Endometrial microvascular endothelial cells (primary cell): Measurements from ENCODE around the gene FOSL1. TPM values are rescaled to one million over a fixed set of nuclear protein-coding genes. Genes with fewer than 3 reads are reported as not detected.
"Not testable (repeated sequence)": the region's sequence is repeated elsewhere in the genome, so short reads cannot be mapped to it uniquely, and the experiment has no call there.

Experiments
- in situ Hi-C: cut with HindIII; loops from 2 replicates; pipeline ENCODE4 v1.10.0; 2017; ENCODE audit warnings: low sequenced_read_pairs, low pct_unique_long_range_greater_than_20kb; ENCODE audit errors: inconsistent ontology term
- total RNA-seq: library from RNA; depleted of rRNA; stranded (reverse); fragments of >200 nt; gene quantifications from one replicate; pipeline ENCODE4 v1.2.3, GENCODE V29; 2015; ENCODE audit errors: inconsistent ontology term

The FOSL1 gene
- total RNA-seq, 1 donor from 2014 or later: 81.7 TPM

DNA sequence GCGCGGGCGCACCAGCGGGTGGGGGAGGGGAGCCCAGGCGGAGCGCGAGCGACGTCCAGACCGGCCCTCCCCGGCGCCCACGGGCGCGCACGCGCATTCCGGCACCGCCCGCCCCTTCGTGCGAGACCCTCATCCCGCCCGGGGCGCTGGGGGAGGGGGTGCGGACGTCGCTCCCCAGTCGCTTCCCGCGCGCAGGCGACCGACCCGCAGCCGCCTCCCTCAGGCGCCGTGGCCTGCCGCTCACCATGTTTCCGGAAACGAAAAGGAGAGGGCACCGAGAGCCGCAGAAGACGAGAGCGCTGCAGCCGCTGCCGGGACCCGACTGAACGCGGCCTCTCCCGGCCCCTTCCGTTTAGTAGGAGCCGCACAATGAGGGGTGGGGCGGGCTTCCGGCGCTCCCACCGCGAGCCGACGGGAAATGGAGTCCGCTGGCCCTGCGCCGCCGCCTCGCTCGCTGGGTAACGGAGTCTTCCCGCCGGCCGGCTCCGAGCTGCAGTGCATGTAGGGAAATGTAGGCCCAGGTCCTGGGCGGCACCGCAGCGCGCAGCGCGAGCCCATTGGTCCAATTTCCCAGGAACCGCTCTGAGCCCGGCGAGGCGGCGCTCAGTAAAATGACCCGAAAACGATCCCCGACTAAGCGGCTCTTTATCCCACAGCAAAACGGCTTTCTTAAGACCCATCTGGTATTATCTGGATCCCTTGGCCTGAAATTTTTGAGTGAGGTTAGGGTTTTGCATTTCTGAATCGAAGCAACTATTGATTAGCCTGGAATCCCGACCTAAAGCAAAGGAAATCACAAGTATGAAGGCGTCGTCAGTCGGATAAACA lies 42.1 kb downstream of the FOSL1 start, which contains the start of gene CFL1:
Gene CFL1 (minus strand): TSS at position 328 of the 828 bp plus-strand sequence. CDS start 81 bp downstream, at position 247.
- in situ Hi-C loops: no loop called here

DNA sequence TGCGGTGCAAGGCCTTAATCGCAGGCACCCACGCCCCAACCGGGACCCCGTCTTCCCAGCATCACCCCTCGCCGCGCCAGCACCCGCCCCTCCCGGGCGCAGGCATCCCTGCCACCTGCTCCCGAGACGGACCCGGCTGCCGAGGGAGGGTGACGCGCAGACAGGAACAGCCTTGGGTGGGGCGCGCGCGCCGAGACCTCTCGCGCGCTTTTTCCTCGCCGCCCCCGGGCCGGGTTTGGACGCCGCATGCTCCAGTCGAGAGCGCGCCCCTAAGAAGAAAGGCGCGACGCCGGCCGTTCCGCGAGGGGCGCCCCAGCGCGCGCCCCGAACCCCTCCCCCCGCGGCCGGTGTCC lies 42.7 kb downstream of the FOSL1 start:
- in situ Hi-C loops: no loop called here

DNA sequence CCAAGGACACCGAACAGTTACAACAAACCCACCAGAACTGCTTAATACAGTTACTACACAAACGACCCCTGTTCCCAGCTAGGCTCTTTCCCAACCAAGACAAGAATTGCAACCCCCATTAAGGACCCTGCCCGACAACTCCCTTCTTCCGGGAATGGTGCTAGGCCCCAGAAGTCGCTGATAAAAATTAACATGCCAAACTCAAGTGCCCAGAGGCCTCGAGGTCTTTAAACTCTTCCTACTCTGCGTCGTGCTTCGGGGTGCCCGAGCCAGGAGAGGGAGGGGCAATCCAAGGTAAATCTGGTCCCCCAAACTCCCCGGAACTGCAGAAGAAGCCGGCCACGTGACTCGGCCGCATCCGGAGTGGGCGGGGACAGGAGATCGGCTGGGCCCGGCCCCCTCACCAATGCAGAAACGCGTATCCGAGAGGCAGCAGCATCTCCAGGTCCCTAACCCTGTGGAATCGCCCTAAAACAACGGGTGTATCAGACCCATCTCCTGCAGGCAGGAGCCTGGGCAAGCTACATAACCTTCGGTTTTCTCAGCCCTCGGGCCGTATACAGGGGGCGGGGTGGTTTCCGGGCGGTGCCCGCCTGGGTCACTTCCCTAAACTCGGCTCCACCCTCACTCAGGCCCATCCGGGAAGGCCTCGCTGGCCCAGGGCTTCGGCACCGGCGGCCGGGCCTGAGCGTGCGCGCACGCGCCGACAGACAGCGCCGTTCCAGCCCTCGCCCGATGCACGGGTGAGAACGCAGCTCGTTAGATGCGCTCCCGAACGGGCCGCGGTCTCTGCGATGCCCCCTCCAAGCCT lies 43.3 kb downstream of the FOSL1 start:
- in situ Hi-C loops: no loop called here

DNA sequence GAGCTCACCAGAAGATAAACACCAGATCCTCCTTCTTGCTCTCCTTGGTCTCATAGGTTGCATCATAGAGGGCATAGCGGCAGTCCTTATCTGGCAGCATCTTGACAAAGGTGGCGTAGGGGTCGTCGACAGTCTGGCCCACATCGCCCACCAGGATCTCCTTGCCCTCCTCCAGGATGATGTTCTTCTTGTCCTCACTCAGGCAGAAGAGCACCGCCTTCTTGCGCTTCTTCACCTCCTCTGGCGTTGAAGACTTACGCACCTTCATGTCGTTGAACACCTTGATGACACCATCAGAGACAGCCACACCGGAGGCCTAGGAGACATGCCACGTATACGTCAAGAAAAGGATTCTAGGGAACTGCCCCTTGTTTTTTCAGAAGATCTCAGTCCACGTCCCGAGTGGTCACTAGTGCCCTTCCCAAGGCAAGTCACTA lies 44.2 kb downstream of the FOSL1 start:
- in situ Hi-C loops: no loop called here

DNA sequence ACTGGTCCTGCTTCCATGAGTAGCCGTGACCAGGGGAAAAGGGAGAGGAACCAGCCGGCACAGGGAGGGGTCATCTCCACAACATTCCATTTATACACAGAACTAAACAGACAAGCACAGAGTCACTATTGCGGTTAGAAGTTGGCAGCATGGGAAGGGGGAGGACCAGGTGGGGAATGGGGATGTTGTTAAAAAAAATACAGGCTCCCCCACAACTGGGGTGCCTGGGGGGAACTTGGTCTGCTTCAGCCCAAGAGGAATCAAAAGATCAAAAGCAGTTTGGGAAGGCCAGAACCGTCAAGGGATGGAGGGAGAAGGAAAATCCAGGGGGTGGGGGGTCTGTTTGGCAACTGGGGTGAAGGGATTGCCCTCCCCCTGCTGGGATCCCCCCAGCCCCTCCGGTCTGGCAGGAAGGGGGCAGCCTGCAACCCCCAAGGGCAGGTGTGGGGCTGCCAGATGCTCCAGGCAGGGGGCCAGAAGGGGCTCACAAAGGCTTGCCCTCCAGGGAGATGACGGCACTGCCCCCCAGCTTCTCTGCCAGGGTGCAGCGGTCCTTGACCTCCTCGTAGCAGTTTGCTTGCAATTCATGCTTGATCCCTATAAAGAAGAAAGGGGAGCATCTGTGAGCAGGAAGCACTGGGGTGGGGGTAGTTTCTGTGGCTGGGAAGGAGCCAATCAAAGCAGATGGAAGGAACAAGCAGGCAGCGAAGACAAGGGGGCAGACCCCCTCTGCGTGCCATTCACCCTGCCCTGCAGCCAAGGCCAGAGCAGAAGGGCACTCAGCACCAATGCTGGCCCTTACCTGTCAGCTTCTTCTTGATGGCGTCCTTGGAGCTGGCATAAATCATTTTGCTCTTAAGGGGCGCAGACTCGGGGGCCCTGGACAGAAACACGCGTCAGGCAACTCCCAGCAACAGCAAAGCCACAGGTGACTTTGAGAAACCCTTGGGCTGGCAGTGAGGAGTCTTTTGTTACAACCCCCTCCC lies 45.0 kb downstream of the FOSL1 start:
- in situ Hi-C loops: no loop called here

DNA sequence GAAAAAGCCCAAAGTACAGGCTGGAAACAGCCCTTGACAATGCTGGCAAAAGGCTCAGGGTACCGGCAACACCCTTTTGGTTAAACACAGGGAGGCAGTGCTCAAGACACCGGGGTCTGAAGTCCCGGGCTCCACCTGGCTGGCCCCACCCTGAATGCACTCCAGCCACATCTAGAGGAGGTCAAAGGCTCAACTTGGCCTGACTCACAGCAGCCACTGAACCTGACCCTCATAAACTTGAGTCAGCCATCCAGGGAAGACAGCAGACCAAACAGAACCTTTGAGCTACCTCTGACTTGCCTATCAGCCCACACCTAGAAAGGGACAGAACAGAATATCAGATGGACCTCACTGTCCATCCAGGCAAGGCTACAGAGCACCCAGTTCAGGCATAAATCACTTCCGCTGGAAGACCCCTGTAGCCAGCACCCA lies 46.0 kb downstream of the FOSL1 start:
- in situ Hi-C loops: no loop called here

DNA sequence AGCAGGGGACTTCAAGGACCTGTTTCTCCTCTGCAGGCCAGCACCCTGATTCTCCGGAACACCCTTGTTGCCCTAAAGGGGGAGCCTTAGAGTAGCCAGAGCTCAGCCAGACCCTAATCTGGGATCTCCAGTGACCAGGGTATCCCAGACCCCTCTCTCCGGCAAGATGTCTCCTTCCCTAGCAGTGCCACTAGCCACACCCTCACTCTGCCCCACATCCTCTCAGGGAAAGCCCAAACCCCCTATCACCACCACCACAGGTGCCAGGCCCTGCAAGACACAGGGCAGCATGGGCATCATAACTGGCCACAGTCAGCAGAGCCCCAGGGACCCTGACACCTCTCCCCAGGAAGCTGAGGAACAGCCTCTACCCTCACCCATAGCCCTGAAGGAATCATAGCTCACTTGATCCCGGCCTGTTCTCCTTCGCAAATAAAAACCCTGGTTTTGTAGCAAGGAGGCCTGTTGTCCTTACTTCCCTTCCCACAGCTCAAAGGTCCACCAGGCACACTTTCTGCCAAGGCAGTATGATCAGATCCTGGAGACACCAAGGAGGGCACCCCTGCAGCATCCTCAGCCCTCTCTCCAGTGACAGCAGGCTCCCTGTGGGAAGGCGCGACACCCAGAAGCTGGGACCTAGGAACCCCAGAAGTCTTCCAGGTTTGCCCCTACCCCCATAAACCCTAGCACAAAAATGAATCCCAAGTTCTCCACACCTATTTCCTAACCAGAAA lies 46.8 kb downstream of the FOSL1 start:
- in situ Hi-C loops: no loop called here

DNA sequence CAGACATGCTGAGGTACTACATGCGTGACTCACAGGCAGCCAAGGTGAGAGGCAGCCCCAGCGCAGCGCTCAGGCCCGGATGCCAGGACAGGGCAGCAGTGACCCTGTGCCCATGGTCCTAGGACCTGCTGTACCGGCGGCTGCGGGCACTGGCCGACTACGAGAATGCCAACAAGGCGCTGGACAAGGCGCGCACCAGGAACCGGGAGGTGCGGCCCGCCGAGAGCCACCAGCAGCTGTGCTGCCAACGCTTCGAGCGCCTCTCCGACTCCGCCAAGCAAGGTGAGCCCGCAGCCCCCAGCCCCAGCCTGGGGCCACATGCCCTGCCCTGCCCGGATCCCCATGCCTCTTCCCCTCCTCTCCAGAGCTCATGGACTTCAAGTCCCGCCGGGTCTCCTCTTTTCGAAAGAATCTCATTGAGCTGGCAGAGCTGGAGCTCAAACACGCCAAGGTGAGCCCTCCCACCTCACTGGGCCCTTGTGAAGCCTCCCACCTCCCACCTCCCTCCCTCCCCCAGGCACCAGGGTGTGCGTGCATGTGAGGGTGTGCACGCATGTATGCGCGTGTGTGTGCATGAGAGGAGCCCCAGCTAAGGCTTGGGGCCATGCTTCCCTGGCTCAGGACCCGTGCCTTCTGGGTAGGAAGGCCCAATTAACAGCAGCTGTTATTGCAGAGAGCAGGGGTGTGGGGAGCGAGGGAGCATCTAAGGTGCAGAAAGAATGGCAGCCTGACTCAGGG lies 47.5 kb downstream of the FOSL1 start:
- in situ Hi-C loops: no loop called here

DNA sequence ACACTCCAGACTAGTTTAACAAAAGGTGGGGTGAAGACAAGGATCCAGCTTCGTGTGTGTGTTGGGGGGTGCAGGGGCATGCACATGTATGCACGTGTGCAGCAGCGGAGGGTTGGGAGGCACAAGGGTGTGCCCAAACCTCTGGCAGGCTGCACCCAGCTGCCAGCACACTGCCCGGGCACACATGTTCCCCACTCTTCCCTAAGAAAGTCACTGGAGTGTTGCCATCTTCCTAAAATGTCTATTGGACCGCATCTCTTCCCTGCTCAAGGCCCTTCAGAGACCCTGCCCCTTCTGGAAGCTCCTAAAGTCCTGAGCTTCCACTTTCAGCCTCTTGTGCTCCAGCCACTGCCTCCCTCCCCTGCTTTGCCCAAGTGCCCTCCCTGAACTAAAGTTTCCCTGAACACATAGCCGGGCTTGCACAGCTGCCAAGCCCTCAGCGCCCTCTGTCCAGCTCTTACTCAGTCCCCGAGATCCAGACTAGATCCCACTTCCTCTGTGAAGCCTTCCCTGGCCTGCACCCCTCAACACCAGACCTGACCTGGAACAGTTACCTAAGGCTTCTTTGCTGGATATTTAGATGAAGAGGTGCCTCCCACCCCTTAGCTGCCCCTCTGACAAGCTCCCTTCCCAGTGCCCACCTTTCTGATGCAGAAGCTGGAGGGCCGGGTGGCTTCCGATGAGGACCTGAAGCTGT lies 48.2 kb downstream of the FOSL1 start:
- in situ Hi-C loops: no loop called here

DNA sequence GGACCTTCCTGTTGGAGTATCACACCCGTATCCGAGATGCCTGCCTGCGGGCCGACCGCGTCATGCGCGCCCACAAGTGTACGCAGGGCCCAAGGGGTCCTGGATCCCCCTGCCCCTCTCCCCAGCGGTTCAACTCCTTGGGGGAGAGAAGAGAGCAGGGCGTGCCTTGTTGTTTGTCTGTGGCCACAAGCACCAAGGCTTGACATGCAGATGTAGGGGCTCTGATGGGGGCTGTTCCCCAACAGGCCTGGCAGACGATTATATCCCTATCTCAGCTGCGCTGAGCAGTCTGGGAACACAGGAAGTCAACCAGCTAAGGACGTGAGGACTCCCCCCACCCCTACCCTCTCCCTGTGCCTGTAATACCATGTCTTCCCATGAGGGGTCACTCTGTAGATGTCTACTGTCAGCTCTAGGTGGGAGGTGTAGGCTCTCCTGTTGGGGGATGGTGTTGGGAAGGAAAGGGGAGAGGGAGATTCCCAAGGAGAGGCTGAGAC lies 49.1 kb downstream of the FOSL1 start:
- in situ Hi-C loops: no loop called here

DNA sequence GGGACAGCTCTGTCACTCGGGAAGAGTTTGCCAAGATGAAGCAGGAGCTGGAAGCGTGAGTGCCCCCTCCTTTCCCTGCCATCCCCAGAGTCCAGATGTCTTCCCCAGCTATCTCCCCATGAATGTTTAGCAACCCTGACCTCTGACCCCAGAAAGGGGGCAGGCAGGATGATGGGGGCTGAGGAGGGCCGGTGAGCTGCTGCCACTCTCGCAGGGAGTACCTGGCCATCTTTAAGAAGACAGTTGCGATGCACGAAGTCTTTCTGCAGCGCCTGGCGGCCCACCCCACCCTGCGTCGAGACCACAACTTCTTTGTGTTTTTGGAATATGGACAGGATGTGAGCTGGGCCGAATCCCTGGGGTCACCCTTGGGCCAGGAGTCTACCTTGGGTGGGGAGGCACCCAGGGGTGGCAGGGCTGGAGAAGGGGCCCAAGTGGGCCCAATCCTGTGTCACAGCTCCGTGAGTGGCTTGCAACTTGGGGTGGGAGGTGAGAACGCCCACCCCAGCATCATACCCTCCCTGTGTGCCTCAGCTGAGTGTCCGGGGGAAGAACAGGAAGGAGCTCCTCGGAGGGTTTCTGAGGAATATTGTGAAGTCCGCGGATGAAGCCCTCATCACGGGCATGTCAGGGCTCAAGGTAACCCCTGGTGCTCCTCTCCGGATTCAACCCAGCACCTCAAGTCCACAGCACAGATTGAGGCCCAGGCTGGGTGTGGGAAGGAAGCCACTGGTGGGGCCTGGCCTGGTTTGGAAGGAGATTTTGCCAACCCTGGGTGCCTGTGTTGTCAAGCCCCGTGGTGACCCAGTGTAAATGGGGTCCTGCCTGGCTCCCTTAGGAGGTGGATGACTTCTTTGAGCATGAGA lies 49.7 kb downstream of the FOSL1 start:
- in situ Hi-C loops: no loop called here

DNA sequence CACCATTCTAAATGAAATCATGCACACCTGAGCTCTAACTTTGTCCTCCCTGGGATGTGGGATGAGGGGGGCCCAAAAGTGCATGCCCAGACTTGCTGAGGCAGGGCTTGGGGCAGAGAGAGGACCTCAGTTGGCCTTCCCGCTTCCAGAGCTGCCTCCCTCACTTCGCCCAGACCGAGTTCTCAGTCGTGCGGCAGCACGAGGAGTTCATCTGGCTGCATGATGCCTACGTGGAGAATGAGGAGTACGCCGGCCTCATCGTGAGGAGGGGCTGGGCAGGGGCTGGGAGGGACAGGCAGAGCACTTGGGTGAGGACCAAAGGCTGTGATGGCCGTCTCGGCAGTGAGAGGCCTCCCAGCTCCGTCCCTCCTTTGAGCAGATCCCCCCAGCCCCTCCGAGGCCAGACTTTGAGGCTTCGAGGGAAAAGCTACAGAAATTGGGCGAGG lies 50.4 kb downstream of the FOSL1 start:
- in situ Hi-C loops: no loop called here

DNA sequence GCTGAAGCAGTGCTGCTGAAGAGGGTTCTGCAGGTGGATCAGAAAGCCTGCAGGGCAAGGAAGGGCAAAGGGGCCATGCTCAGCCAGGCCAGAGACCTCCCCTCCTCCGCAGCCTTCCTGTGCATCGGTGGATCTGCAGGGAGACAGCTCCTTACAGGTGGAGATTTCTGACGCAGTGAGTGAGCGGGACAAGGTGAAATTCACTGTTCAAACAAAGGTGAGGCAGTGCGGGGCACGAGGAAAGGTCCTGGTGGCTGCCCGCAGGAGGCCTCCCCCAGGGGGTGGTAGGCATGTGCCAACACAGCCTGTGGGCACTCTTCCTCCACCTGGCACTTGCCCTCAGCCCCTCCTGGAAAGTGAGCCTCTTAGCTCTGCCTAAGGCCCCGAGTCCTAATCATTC lies 50.8 kb downstream of the FOSL1 start:
- in situ Hi-C loops: no loop called here

DNA sequence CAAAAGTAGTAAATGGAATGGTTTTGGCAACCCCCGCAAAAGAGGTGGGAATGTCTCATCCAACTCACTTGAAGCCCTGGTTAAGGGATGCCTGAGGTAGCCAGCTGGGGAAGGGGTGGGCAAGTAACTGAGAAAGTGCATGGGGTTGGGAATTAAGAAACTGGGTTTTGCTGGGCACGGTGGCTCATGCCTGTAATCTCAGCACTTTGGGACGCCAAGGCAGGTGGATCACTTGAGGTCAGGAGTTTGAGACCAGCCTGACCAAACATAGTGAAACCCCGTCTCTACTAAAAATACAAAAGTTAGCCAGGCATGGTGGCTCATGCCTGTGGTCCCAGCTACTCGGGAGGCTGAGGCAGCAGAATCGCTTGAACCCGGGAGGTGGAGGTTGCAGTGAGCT lies 51.5 kb downstream of the FOSL1 start:
- in situ Hi-C loops: not testable (repeated sequence)

DNA sequence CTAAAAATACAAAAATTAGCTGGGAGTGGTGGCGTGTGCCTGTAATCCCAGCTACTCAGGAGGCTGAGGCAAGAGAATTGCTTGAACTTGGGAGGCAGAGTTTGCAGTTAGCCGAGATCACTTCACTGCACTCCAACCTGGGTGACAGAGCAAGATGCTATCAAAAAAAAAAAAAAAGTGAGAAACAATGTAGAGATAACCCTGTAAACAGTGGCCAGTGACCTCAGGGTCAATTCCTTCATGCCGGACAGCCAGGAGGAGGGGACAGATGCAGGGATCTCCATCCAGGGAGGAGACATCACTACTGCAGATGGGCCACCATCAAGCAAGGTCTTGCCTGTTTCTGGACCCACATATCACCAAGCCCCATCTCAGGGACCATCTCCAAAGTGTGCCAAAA lies 52.4 kb downstream of the FOSL1 start:
- in situ Hi-C loops: no loop called here

DNA sequence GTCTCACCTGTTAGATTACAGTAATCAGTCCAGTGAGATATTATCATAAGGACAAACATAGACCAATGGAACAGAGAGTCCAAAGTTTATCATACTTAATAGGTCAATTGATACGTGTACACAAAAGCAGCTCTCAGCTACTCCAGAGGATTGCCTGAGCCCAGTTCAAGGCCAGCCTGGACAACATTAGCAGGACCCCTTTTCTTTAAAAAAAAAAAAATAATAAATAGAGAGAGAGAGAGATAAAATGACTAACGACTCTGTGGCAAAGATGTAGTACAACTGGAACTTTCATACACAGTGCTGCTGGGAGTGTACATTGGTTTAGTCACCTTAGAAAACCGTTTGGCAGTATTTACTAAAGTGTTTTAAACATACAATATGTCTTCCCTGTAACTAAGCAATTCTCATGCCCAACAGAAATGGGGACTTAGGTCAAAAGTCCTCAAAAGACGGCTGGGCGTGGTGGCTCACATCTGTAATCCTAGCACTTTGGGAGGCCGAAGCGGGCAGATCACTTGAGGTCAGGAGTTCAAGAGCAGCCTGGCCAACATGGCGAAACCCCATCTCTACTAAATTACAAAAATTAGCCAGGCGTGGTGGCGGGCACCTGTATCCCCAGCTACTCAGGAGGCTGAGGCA lies 55.8 kb downstream of the FOSL1 start:
- in situ Hi-C loops: no loop called here
